HG03442 (cell line): ENCODE measurements around the gene TMEM259.

ENCODE experiments used
- ATAC-seq: cut with Tn5 transposase; IDR thresholded peaks from one replicate; pipeline ENCODE4 v1.9.1; 2021; ENCODE audit warnings: mild to moderate bottlenecking, moderate library complexity; ENCODE audit not compliant: unreplicated experiment

TMEM259 gene

DNA sequence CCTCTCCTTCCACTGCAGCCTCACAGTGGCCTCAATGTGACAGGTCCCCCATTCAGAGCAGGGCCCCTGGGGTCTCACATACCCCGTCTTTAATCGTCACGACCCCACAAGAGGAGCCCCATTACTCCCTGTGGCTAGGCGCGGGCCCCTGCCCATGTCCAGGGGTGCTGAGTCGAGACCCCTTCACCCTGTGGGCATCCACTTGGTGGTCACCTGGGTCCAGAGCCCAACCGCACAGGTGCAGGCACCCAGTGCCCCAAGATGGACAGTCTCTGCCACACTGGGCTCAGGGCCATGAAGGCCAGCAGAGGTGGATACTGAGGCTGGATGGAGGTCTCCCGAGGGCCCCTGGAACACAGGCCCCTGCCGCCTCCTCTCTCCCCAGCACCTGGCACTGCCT lies 3.0 kb downstream of the TMEM259 start:
- ATAC-seq: no peak

DNA sequence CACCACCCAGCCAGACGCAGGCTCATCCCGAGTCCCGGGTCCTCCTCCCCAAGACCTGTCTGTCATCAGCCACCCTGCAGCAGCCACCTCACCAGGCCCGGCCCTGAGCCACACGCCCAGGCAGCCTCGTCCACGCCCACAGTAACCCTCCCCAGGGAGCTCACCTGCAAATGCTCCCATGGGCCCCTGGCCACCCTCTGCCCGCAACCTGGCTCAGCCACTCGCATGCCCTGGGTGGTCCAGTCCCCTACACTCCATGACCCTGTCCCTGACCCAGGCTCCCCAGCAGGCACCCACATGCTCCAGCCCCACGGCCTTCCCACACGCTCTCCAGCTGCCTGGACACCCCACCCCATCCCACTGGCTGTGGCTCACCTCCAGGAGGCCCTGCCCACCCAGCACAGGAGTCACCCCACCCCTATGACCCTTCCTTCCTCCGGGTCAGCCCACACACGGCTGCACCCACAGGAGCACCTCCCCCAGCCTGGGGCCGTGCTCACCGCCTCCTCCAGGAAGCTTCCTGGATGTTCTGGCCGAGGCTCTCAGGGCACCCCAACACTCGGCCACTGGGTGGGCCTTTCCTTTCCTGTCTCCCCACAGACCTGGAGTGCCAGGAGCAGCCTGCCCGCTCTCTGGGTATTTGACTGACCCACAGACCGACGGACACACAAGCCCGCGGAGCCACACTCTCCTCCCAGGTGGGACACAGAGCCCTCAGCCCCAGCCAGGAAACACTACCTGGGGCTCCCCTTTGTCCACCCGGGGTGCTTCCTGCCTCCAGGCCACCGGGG lies 3.6 kb downstream of the TMEM259 start:
- no peak for ATAC-seq

DNA sequence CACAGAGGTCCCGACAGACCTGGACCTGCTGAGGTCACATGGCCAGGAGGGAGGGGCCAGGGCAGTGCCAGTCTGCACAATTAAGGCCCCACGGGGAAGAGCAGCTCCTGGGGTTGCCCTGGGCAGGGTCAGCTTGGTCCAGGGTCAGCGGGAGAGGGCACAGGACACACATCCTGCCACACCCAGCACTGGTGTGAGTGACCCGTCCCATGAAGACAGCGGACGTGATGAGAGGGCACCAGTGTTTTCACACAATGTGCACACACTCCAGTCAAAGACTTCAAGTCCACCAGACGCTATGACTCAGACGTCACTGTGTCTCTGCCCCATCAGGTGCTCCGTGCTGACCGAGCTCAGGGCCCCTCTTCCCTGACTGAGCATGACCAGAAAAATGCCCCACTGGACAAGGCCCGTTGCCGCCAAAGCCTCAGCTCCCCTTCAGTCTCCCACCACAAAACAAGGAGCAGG lies 4.2 kb downstream of the TMEM259 start:
- no peak for ATAC-seq

DNA sequence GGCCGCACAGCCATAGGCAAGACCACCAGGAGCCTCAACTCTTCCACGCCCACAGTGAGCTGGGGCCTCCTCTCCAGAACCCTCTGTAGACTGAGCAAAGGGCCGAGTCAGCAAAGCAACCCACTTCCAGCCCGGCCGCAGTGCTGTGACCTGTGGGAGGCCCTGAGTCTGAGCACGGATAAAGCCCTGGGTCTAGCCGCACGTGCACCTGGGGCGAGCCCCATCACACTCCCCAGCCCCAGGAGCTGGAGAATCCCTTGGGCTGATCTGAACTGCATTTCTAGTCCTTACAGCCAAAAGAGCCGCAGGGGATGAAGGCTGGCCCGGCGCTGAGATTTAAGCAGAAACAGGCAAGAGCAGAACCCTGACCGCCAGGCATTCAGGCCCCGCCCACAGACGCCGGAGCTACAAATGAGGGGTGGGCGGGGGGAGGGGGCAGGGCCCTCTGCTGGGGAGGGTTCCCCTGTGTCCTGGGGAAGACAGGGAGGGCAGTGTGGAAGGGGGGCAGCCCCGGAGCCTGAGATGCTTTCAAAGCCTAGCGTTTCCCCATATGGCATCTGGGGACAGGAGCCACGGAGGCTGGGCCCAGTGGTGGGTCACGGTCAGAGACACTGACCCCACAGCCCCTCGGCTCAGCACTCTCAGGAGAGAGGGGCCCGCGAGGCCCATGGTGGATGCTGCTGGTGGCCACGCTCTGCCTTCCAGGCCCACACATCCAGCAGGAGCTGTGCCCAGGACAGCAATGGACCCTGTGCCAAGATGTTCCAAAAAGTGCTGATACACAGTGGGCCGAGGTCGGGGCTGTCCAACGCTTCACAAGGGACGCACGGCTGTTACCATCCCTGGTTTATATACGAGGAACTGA lies 4.9 kb downstream of the TMEM259 start:
- ATAC-seq: no peak

DNA sequence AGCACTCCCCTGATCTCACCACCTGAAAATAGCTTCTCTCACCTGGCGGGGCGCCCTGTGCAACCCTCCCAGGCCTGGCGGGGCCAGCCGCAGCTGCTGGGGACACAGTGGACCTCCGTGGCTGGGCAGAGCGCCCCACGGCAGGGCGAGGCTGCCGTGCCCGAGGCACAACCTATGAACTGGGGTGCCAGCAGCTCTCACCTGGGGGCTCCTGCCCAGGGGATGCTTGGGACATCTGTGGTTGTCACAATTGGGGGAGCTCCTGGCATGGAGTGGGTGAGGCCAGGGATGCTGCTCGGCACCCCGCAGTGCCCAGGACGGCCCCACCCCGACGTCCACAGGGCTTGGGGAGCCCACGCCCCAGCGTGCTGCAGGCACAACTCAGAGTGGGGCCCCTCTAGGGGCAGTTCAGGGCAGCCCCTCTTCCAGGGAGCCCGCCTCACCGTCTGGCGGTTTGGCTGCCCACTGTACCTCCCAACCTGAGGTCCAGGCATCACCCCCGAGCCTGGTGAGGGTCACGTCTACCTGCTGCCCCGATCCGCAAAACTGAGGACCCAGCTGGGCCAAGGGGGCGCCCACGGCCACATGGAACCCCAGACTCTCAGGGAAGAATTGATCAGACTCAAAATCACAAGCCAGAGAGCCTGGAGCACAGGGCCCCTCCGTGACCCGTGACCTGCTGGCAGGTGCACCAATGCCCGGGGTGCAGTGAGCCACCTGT lies 5.7 kb downstream of the TMEM259 start:
- ATAC-seq: no peak

DNA sequence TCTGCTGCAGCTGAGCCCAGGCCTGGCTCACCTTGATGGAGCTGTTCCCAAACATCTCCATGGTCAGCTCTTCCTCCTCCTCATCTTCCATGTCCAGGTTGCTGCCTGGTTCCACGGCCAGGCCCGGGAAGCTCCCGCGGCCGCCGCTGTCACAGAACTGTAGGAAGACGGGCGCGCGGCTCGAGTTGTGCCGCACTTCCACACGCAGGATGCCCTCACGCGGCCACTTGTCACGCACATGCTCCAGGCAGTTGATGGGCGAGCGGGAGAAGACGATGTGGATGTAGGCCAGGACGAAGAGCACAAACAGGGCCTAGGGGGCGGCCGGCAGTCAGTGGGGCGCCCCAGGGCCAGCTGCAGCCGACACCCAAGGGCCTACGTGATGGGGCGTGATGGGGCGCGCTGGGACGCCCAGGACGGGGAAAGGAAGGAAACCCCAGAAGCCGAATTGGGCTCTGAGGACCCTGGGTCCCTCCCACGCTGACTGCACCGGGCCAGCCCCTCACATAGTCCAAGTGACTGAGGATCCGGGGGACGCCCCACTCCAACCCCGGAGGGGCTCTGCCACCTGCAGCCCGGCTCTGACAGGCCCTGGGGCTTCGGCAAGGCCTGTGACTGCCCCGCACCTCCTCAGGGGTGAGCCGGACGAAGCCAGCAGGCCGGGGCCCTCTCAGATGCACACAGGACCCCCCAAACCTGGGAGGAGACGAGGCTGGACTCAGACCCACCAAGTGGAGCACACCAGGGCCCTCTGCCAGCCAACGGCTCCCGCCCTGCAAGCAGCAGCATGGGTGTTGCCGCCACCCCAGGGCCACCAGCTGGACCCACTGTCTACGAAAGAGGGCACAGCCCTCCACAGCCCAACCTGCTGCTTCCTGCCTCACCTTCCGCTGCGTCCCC lies 6.5 kb downstream of the TMEM259 start:
- ATAC-seq: no peak

- no peak for ATAC-seq
Observed at GRCh38 chr19:1013218-1013617, 7.7 kb downstream of the TMEM259 start.

- no peak for ATAC-seq
Observed at GRCh38 chr19:1012334-1012733, 8.6 kb downstream of the TMEM259 start.

DNA sequence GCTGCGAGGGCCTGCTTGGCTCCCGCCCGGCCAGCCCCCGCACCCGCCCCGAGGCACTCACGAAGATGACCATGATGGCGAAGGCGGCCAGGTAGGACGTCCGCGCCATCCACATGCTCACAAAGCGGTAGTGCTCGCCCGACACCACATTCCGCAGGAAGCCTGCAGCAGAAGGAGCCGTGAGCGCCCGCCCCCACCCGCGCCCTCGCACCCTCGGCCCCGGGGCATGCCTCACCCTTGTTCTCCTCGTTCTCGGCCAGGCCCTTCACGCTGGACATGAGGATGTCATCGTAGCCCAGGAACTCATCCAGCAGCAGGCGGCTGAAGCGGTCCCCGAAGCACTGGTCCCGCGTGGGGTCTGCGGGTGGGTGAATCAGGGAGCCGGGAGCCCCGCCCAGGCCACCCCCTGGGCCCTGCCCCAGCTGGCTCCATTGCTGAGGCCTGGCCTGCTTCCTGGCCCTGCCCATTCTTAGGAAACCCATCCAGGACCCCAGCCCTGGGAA lies 9.0 kb downstream of the TMEM259 start:
- no peak for ATAC-seq

GRCh38 chr19:1010586-1011510 lies 10.1 kb downstream of the TMEM259 start:
- ATAC-seq: no peak

DNA sequence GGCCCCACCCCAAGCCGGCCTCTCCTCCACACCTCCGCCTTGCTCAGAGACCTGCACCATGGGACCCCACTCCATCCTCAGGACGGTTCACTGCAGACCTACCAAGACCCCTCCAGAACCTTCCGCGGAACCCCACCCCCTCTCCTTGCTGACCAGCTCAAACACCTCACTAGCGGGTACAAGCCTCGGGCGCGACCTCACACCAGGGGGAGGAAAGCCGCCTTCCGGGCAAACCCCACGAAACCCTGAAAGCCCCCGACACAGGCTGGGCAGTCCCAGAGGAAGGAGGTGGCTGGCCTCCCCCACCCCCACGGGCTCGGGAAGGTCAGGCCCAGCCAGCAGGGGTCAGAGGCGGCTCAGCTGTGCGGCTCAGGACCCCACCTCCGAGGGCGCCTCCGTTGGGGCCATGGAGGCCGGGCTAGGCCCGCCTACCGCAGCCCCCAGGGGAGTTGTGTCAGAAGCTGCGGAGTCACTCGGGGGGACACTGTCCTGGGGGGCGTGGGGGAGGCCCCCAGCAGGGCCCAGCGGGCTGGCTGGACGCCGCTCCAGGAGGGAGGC lies 10.9 kb downstream of the TMEM259 start:
- no peak for ATAC-seq

DNA sequence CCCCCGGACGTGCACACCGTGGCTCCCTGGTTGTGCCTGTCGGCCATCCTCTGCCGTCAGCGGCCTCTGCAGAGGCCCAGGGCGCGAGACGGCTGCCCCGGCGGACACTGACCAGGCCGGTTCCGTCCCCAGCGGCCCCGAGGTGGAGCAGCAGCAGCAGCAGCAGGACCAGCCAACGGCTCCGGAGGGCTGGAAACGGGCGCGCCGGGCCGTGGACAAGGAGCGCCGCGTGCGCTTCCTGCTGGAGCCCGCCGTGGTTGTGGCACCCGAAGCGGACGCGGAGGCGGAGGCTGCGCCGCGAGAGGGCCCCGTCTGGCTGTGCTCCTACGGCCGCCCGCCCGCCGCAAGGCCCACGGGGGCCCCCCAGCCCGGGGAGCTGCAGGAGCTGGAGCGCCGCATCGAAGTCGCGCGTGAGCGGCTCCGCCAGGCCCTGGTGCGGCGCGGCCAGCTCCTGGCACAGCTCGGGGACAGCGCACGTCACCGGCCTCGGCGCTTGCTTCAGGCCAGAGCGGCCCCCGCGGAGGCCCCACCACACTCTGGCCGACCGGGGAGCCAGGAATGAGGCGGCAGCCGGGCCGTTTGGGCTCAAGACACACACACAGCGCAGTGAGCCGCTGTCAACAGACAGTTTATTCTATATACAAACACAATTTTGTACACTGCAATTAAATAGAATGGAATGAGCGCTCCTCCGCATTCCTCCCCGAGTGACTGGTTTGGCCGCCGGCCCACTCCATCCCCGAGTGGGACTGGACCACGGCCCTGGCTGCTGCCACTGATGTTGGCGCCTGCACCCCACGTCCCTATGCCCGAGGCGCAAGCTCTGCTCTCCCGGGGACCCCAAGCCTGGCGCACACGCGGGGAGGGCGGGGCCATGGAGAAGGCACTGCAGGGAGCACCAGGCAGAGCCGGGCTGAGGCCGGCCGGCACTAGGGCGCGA lies 11.6 kb downstream of the TMEM259 start:
- ATAC-seq: no peak

DNA sequence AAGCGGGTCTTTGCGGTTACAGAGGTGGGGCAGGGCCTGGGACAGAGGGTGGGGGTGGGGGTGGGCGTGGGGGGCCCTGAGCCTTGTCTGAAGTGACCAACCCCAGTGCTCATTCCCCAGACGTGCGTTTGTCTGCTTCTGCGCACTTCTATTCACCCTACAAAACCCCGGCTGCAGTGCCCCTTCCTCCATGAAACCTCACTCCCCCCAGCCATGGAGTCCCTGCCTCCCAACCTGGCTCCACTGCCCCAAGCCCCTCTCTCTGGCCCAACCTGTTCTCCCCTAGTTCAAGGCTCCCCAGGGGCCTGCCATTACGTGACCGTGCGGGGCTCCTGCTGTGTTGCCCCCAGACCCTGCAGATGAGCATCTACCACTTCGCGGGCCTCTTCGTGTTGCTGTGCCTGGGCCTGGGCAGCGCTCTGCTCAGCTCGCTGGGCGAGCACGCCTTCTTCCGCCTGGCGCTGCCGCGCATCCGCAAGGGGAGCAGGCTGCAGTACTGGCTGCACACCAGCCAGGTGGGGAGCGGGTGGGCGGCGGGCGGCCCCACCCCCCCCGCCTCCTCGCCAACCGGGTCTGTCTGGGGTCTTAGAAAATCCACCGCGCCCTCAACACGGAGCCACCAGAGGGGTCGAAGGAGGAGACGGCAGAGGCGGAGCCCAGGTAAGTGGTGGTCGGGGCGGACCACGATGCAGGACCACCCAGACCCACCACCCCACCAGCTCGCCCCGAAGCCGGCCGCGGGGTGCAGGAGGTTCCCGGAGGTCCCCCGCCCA lies 12.5 kb downstream of the TMEM259 start:
- no peak for ATAC-seq

DNA sequence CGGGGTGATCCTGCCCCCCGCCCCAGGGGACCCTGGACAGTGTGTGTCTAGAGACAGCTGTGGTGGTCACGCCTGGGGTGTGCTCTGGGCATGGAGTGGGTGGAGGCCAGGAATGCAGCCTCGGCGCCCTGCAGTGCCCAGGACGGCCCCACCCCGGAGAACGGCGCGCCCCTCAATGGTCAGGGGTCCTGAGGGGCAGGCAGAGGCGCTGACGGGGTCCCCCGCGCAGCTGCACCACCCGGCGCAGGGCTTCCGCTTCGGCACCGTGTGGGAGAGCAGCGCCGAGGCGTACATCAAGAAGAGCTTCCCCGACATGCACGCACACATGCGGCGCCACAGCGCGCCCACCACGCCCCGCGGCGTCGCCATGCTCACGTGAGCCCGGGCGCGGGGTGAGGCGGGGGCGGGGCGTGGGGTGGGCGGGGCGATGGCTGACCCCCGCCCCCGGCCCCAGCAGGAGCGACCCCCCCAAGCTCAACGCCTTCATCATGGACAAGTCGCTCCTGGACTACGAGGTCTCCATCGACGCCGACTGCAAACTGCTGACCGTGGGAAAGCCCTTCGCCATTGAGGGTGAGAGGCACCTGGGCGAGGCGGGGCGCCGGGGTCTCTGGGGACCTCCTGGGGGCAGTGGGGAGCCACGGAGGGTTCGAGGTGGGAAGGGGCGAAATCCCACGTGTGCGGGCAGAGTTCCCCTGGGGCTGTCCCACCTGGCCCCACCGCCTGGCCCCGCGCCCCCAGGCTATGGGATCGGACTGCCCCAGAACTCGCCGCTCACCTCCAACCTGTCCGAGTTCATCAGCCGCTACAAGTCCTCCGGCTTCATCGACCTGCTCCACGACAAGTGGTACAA lies 13.3 kb downstream of the TMEM259 start:
- ATAC-seq: no peak

DNA sequence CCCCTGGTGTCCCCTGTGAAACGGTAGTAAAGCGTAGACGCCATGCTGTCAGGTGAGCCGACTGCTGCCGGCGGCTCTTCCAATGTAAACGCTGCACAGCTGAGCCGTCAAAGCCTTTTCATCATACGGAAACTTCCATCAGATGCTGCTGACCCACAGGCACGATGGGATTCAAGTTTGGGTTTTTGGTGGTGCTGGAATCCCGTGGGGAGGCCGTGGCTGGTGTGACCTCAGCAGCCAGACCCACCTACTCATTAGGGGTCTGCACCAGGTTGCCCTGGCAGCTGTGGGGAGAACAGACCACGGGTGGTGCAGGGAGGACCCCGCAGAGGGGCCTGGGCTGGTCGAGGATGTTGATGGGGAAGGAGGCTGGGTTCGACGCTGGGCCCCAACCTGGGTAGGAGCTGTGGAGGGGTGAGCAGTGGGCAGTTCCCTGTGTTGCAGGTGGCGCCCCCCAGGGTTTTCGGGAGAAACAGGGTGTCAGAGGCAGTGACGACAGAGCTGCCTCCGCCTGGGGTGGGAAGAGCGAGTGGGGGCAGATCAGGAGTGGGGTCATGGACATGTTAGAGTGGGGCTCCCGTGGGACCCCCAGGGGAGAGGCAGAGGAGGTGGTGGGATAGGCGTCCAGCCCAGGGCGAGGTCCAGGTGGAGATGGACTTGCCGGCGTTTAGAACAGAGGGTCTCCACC lies 14.1 kb downstream of the TMEM259 start:
- ATAC-seq: no peak
